ENCODE data around the gene DOCK9.
A peak's percentile ranks its signal among the peaks of the same experiment; 100 is the strongest.

DOCK9 gene

DNA sequence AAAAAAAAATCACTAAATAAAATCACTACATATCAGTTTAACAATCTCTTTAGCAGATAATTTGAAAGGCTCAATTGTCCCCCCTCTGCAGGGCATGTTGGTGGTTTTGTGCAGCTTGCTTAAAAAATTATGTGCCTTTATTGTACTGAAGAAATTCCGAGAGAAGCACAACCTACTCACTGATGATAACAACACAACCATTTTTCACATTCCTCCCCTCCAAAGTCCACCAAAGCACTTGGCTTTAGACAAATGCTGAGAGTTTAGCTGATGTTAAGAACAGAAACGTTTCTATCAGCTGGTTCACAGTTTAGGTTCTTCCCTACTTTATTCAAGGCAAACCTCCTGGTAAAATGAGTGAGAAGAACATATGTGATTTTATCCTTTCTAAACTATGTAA lies 923 bp downstream of the DOCK9 start:
- no peak for DNase-seq (ENCODE audit: low spot score)

DNA sequence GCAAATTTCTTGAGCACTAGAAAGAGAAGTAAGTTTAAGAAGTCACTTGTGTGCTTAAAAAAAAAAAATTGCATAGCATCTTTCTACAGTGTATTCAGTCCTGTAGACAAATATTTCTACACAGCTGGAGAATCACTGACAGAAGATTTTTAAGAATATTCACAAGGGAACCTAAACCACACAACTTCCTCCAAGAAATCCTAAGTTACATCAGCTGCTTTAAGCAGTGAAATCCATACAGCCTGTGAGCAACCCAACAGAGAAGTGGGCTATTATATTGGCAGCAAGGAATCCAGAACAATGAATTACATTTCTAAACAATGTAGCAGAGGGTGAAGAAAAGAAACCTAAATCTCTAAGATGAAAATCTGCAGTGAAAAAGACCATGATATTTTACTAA lies 1.5 kb downstream of the DOCK9 start:
- DNase-seq (ENCODE audit: low spot score), result no peak

DNA sequence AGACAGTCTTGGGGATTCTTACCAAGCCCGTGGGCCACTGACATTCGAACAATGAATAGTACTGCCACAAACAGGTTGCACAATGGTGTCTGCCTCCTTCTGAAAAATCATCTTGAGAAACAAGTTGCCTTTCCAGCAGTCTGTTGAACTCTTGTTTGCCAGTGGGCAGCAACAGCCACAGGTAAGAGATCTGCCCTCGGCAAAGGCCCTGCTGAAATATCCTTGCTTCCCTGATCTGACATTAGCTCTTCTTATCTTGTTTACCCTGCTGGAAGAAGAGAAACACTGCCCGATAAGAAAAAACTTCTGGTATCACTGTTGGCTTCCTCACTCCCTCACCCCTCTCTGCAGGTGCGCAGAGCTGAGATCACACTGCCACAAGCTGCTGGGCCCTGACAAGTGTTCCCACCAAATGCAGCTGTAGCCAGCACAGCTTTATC lies 2.0 kb downstream of the DOCK9 start:
- DNase-seq (ENCODE audit: low spot score), result no peak

- DNase-seq (ENCODE audit: low spot score), result no peak
These were observed 3.8 kb downstream of the DOCK9 start for GRCh38 chr13:98974053-98974452.

DNA sequence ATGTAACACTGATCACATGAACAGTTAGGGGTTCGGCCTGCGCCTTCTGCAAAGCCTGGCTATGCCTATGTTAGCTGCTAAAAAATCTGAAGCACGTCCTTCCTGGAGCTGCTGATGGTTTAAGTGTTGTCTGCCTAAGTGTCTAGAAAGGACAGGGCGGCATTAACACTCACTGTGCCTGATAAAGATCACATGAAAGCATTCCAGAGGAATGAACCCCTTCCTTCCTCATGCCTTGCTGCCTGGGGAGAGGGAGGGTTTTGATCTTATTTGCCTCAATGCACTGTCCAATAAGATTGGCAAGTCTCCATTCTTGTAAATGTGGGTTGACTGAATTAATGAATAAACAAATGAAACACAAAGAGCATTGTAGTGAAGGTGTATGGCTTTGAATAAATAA lies 5.2 kb downstream of the DOCK9 start:
- DNase-seq (ENCODE audit: low spot score), result peak; percentile 90

- no peak for DNase-seq (ENCODE audit: low spot score)
These were observed 5.8 kb downstream of the DOCK9 start for GRCh38 chr13:98972059-98972458.

DNA sequence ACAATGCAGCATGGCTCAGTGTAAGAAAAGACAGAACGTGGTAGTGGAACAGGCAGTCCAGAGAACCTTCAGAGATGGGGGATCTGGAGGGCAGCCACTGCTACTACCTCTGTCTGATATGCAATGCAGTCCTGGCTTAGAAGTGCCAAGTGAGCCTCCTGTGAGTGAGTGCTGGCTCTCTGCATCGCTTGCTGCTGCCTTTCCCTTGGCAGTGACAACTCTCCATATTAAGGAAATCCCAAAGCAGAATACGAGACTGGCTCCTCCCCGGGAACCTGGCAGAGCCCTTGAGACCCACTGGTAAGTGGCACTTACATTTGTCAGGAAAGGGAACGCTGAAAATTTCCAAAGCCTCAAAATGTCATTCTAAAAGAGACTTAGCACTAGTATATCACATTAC lies 7.5 kb downstream of the DOCK9 start:
- DNase-seq (ENCODE audit: low spot score), result no peak

DNA sequence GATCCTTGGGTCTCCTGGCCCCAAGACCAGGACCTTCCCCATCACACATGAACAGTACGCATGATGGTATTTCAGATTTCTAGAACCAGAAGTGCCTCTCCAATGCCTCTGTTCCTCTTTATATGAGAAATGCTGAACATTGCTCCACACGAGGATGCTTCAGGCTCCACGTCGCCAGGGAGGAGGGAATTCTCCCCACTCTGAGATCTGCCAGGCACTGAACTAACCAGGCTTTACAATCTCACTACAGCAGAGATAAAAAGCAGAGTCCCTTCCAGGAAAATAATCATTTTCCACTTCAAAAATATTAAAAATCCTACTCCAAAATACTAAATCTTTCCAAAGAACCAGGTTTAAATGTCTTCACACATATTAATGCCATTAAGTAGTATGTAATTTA lies 10.4 kb downstream of the DOCK9 start:
- no peak for DNase-seq (ENCODE audit: low spot score)

DNA sequence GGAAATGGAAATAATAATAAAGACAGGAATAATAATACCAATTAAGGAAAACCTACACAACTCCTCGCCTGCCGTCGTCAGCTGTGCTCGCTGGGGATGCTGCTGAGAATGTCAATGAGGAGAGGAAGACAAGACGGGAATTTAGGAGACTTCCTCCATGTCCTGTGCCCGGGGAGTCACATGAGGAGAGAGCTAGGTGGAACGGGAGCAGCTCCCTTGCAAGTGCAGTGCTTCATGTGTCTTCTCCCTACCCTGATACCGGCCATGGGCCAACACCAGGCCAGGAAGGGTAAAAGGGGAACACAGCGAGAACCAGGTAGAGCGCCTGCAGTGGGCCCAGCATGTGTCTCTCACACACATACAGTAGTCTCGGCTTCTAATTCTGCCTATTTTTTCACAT lies 11.8 kb downstream of the DOCK9 start:
- DNase-seq (ENCODE audit: low spot score), result no peak

DNA sequence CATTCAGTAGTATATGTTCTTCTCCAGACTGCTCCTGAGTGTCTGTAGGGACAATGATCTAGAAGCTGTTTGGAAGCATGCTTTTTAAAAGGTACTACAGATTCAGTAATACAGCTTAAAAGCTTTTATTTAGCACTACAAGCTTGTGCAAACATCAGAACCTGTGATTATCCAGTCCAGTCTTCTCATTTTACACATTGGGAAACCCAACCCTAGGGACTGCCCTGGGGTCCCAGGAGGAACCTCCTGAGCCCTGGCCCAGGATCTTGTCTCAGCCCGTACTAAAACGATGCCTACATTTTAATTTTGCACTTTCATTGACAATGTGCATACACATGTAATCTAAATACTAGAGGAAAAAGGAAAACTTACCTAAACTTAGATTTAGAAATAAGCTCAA lies 12.5 kb downstream of the DOCK9 start:
- DNase-seq (ENCODE audit: low spot score), result no peak

DNA sequence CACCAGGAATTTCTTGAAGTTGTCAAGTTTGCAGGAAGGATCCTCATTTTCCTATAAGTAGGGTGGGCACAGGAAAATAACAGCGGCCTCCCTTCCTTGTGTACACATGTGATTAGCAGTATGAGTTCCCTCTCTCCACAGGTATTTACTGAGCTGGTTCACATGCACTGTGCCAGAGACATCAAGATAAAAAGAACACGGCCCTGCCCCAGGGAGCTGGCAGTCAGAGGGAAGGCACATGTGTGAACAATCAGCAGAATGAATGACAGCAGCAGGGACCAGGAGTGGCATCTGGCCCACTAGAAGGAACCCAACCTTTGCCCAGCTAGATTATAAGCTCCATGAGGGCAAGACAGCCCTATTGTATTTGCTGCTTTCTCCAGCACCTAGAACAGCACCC lies 13.9 kb downstream of the DOCK9 start:
- DNase-seq (ENCODE audit: low spot score), result no peak

- no peak for DNase-seq (ENCODE audit: low spot score)
These were observed 14.8 kb downstream of the DOCK9 start for GRCh38 chr13:98962901-98963590.

GRCh38 chr13:98961503-98962105 lies 16.3 kb downstream of the DOCK9 start:
- DNase-seq (ENCODE audit: low spot score), result no peak

GRCh38 chr13:98960606-98961502 lies 17.0 kb downstream of the DOCK9 start:
- DNase-seq (ENCODE audit: low spot score), result no peak

- DNase-seq (ENCODE audit: low spot score), result no peak
These were observed 17.9 kb downstream of the DOCK9 start for GRCh38 chr13:98959786-98960605.

GRCh38 chr13:98959291-98959690 lies 18.6 kb downstream of the DOCK9 start:
- DNase-seq (ENCODE audit: low spot score), result peak; percentile 16

DNA sequence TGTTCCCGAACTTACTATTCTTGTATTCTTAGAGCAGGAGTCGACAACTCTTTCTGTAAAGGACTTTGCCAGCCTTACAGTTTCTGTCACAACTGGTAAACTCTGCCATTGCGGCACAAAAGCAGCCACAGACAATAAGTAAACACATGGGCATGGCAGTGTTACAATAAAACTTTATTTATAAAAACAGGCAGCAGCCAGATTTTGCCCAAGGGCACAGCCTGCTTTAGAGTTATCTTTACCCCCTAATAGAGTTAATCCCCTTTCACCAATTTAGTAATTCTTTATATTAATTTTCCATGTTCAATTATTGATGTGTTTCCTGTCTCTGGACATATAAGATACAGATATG lies 19.4 kb downstream of the DOCK9 start:
- DNase-seq (ENCODE audit: low spot score), result no peak

DNA sequence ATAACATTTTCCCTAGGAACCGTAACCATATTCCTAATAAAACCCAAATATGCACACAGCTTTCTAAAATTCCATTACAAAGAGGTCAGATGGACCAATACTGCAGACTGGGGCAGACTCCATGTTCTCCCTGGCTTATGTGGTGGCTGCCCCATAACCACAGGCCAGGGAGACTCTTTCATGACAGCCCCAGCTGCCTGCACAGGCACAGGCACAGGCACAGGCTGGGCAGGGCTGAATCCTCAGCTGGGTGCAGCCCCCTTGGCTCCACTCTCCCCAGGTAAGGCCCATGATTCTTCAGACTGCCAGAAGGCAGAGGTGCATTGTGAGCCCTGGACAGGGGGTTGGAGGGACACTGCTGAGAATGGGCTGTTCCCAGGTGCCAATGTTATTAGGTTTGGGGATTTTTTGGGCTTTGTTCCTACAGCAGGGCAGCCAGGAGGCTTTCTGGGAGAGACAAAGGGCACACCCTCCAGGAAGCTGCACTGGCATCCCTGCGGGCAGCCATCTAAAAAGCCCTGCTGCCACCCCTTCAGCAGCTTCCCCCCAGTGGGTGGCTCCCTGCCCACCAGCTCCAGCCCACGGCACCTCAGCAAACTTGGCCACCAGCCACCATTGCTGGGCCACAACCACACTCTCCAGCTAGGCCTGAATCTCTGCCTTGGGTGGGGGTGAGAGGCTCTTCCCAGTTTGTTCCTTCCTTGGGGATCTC lies 20.0 kb downstream of the DOCK9 start:
- no peak for DNase-seq (ENCODE audit: low spot score)

- DNase-seq (ENCODE audit: low spot score), result no peak
These were observed 22.5 kb downstream of the DOCK9 start for GRCh38 chr13:98955336-98955735.

- DNase-seq (ENCODE audit: low spot score), result no peak
These were observed 23.6 kb downstream of the DOCK9 start for GRCh38 chr13:98954313-98954712.

GRCh38 chr13:98951266-98951665 lies 26.6 kb downstream of the DOCK9 start:
- no peak for DNase-seq (ENCODE audit: low spot score)

DNA sequence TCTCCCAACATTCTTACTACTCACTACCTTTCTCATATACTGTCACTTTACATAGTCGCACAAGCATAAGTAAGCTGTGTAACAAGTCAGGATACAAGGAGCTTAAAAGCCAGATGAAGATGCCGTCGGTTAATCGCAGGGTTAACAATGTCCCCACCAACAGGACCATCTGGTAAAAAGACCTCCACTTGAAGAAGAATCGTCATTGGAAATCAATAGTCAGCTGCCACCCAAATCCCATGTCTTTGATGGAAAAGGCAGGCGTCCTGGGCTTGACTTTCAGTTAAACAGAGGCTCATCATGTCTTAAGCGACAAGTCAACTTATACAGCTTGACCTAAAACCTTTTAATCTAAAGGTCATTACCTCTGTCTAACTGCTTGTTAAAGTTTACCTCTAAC lies 27.2 kb downstream of the DOCK9 start:
- no peak for DNase-seq (ENCODE audit: low spot score)
